HepG2 (cell line): ENCODE results near the gene HIF3A. TPM values are rescaled to one million over a fixed set of nuclear protein-coding genes. Genes with fewer than 3 reads are reported as not detected.

ENCODE experiments used
- DPF2 ChIP-seq: sonication (generic); formaldehyde crosslinking; IDR thresholded peaks from 2 replicates; pipeline ENCODE4 v1.4.0; 2020; ENCODE audit warnings: mild to moderate bottlenecking, low read depth, missing genetic modification reagents, borderline replicate concordance
- HNF1A ChIP-seq, 2 experiments: sonication (generic) in 1 of 2; formaldehyde crosslinking in 1 of 2; IDR thresholded peaks; 2 replicates each; pipeline versions ENCODE4 v1.4.0 to v1.6.1; 2016 to 2020; ENCODE audit warnings: borderline replicate concordance in 1 of 2, low read depth in 1 of 2, mild to moderate bottlenecking in 1 of 2, missing genetic modification reagents in 1 of 2
- ZBTB33 ChIP-seq: sonication (generic); formaldehyde crosslinking; IDR thresholded peaks from 2 replicates; pipeline ENCODE4 v1.4.0; 2020; ENCODE audit warnings: missing genetic modification reagents
- polyA plus RNA-seq, 8 experiments: library from polyadenylated mRNA; depleted of rRNA in 3 of 8; stranded (reverse) in 7 of 8; unstranded in 1 of 8; fragments of >200 nt; fragmentation: Illumina TruSeq in 4 of 8; extraction: Trizol in 4 of 8; gene quantifications; 2 replicates each; pipeline versions ENCODE4 v1.2.1 to v1.2.3, GENCODE V29; 2011 to 2016; ENCODE audit warnings: low read depth in 4 of 8, missing spikeins in 1 of 8, mixed read lengths in 1 of 8; ENCODE audit not compliant: insufficient read depth in 1 of 8
- total RNA-seq, 5 experiments: library from RNA; depleted of rRNA; stranded (reverse); fragments of >200 nt; fragmentation: Illumina TruSeq; extraction: Trizol; gene quantifications; 2 replicates each; pipeline ENCODE4 v1.2.3, GENCODE V29; 2016; ENCODE audit warnings: low read depth in 1 of 5

The HIF3A gene
- total and polyA plus RNA-seq, 2 of the 13 experiments (the other 11 are each of a cell fraction or from before 2014, with no cell fraction given), result 0.09 to 0.22 TPM

GRCh38 chr19:46351241-46352041 lies 54.6 kb downstream of the HIF3A start (continued):
- TF ChIP-seq HNF1A (IDR thresholded peaks at IDR 0.05; ENCODE audit: low read depth) (no peak), HNF1A (CRISPR knock-in tag; IDR thresholded peaks at IDR 0.05; ENCODE audit: borderline replicate concordance) (no peak), ZBTB33 (CRISPR knock-in tag) (peak; percentile 59; the same call in 1 of the 2 replicates), DPF2 (no peak)
